Fibroblast of lung (primary cell): ENCODE results near the gene SHISA4. TPM values are rescaled to one million over a fixed set of nuclear protein-coding genes. Genes with fewer than 3 reads are reported as not detected.

Source experiments
- DNase-seq, 2 donors: peaks; one replicate each; pipeline versions ENCODE4 v3.0.0 to v3.0.0-alpha.2; 2010; ENCODE audit warnings: low read depth in 2 of 2
- H2AFZ ChIP-seq: 2 replicates; pipeline ENCODE4 v1.5.1; 2012; ENCODE audit warnings: low read length, control low read depth, inconsistent platforms
- H3K27ac ChIP-seq: 2 replicates; pipeline ENCODE4 v1.5.1; 2011; ENCODE audit warnings: low read length, control low read depth; ENCODE audit not compliant: insufficient read depth
- H3K27me3 ChIP-seq: 2 replicates; pipeline ENCODE4 v1.5.1; 2011; ENCODE audit warnings: mild to moderate bottlenecking, low read length; ENCODE audit not compliant: control insufficient read depth, insufficient read depth
- H3K36me3 ChIP-seq: 2 replicates; pipeline ENCODE4 v1.5.1; 2011; ENCODE audit warnings: low read length; ENCODE audit not compliant: control insufficient read depth, insufficient read depth
- H3K4me1 ChIP-seq: 2 replicates; pipeline ENCODE4 v1.5.1; 2011; ENCODE audit warnings: low read length; ENCODE audit not compliant: control insufficient read depth, insufficient read depth; ENCODE audit errors: extremely low read depth
- H3K4me2 ChIP-seq: 2 replicates; pipeline ENCODE4 v1.5.1; 2011; ENCODE audit warnings: low read length, control low read depth; ENCODE audit not compliant: insufficient read depth; ENCODE audit errors: extremely low read depth
- H3K4me3 ChIP-seq, 4 experiments: fragments of 200-600 bp in 1 of 4; sonication (generic) in 1 of 4; replicated peaks in 1 of 4; 2 replicates each; pipeline ENCODE4 v1.5.1; 2011 to 2016; ENCODE audit warnings: low read length in 4 of 4, low read depth in 3 of 4, mild to moderate bottlenecking in 3 of 4, control low read depth in 2 of 4, inconsistent platforms in 1 of 4, mixed read lengths in 1 of 4; ENCODE audit not compliant: insufficient read depth in 1 of 4; ENCODE audit errors: control extremely low read depth in 1 of 4
- H3K79me2 ChIP-seq: 2 replicates; pipeline ENCODE4 v1.5.1; 2012; ENCODE audit warnings: mild to moderate bottlenecking, low read length, inconsistent platforms; ENCODE audit not compliant: control insufficient read depth, insufficient read depth
- H3K9ac ChIP-seq: 2 replicates; pipeline ENCODE4 v1.5.1; 2011; ENCODE audit warnings: mild to moderate bottlenecking, low read length, control low read depth; ENCODE audit not compliant: insufficient read depth
- H3K9me3 ChIP-seq: 2 replicates; pipeline ENCODE4 v1.5.1; 2012; ENCODE audit warnings: low read depth, low read length; ENCODE audit not compliant: control insufficient read depth, insufficient read depth
- H4K20me1 ChIP-seq: 2 replicates; pipeline ENCODE4 v1.5.1; 2011; ENCODE audit warnings: low read length; ENCODE audit not compliant: control insufficient read depth, insufficient read depth; ENCODE audit errors: extremely low read depth
- EZH2 ChIP-seq: IDR thresholded peaks from 2 replicates; pipeline ENCODE4 v1.5.1; 2012; ENCODE audit warnings: low read length, control low read depth, mild to moderate bottlenecking; ENCODE audit errors: missing control alignments
- polyA plus RNA-seq, 2 donors: library from polyadenylated mRNA; depleted of rRNA in 1 of 2; stranded (reverse) in 1 of 2; unstranded in 1 of 2; fragments of >200 nt; gene quantifications; 2 replicates each; pipeline ENCODE4 v1.2.1, GENCODE V29; 2011 to 2012; ENCODE audit warnings: missing spikeins in 1 of 2
- total RNA-seq: library from RNA; depleted of rRNA; stranded (reverse); fragments of >200 nt; gene quantifications from 2 replicates; pipeline ENCODE4 v1.2.1, GENCODE V29; 2014
- TF ChIP-seq, protein P1 (sequence below), 2 donors: IDR thresholded peaks in 1 of 2; conservative IDR thresholded peaks in 1 of 2; 1 replicate in 1 of 2; 2 replicates in 1 of 2; pipeline ENCODE4 v1.5.1; 2011 to 2012; ENCODE audit warnings: low read length in 2 of 2, control low read depth in 1 of 2, inconsistent platforms in 1 of 2, low read depth in 1 of 2, mild to moderate bottlenecking in 1 of 2

The SHISA4 gene
- total and polyA plus RNA-seq, 2 donors (not counting 1 experiment from before 2014, with no cell fraction given) = 19.0 to 27.1 TPM

DNA sequence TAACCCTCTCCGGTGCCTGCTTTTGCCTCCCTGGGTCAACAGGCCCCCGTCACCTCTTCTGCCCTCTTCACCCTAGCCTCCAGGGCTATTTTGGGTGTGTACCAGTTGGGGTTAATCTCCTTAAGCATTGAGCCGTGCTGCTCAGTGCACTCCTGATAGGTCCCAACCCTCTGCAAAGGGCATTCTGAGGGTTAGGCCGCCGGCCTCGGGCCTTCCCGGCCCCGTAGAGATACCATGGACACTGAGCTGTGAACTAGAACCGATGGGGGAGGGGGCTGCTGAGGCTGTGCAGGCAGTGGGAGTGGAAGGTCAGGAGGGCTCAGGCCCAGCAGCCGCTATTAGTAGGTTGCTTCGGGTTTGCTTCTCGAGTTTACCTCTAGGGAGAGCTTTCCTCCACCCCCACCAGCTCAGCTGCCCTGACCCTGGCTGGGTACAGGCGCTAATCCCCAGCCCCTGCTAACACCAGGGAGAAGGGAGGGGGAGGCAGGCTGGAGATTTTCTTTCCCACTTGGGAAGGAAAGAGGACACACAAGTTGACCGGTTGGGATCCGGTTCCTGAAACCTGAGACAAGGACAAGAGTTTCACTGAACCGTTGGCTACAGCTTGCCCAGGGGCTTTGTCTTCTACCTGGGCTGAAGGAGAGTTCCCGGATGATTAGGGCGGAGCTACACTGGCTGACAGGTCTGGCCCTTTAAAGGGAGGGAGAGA lies 52.9 kb downstream of the SHISA4 start:
- Histone ChIP-seq H4K20me1 (no peaks in the 10 kb centered on the region), H3K9ac (no peak overlapping the region), H3K27ac (no peak overlapping the region), H3K4me2 (no peak overlapping the region), H3K9me3 (no peaks in the 10 kb centered on the region), H3K79me2 (peaks cover 12% of the 10 kb centered on the region), H2AFZ (no peak overlapping the region), H3K4me1 (peaks cover 25% of the 10 kb centered on the region), H3K36me3 (peaks cover 1% of the 10 kb centered on the region), H3K27me3 (no peaks in the 10 kb centered on the region), H3K4me3 (peak overlapping the region in 1 of 4 experiments; percentile 24)
- no peak for TF ChIP-seq EZH2
- TF ChIP-seq, protein P1, sequence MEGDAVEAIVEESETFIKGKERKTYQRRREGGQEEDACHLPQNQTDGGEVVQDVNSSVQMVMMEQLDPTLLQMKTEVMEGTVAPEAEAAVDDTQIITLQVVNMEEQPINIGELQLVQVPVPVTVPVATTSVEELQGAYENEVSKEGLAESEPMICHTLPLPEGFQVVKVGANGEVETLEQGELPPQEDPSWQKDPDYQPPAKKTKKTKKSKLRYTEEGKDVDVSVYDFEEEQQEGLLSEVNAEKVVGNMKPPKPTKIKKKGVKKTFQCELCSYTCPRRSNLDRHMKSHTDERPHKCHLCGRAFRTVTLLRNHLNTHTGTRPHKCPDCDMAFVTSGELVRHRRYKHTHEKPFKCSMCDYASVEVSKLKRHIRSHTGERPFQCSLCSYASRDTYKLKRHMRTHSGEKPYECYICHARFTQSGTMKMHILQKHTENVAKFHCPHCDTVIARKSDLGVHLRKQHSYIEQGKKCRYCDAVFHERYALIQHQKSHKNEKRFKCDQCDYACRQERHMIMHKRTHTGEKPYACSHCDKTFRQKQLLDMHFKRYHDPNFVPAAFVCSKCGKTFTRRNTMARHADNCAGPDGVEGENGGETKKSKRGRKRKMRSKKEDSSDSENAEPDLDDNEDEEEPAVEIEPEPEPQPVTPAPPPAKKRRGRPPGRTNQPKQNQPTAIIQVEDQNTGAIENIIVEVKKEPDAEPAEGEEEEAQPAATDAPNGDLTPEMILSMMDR (conservative IDR thresholded peaks at IDR 0.05 in 1 of 2, IDR thresholded peaks at IDR 0.05 in 1 of 2; ENCODE audit: low read depth in 1 of 2, low read length in 2 of 2) = no peak
- no peak for DNase-seq

DNA sequence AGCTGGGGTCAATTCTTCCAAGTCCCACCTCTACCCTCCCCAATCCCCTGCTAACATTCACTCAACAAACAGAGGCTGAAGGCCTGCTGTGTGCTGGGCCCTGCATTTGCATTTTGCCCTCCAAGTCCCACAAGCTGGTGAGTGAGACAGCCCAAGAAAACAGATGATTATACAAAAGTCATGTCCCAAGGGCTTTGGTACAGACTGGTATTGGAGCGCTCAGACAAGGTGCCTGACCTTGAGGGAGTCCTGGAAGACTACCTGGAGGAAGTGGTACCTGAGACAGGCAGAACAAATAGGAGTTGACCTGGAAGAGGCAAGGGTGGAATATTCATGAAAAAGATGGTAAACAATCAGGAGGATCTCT lies 53.4 kb downstream of the SHISA4 start:
- TF ChIP-seq EZH2 = no peak
- TF ChIP-seq, protein P1 (conservative IDR thresholded peaks at IDR 0.05 in 1 of 2, IDR thresholded peaks at IDR 0.05 in 1 of 2; ENCODE audit: low read depth in 1 of 2, low read length in 2 of 2) = no peak
- Histone ChIP-seq H3K79me2 (peaks cover 12% of the 10 kb centered on the region), H2AFZ (no peak overlapping the region), H4K20me1 (no peaks in the 10 kb centered on the region), H3K4me2 (no peak overlapping the region), H3K4me3 (peak overlapping the region in 1 of 4 experiments; percentile 24), H3K9ac (no peak overlapping the region), H3K27me3 (no peaks in the 10 kb centered on the region), H3K36me3 (peaks cover 1% of the 10 kb centered on the region), H3K4me1 (peaks cover 25% of the 10 kb centered on the region), H3K27ac (no peak overlapping the region), H3K9me3 (no peaks in the 10 kb centered on the region)
- DNase-seq = no peak

Other genes starting within 250 kb of the SHISA4 start
- gene IPO9, start 59.7 kb upstream of the SHISA4 start, total RNA-seq = 19.0 and 28.4 TPM in 2 replicates
- 29.2 and 44.5 TPM in 2 replicates for gene IPO9, start 59.7 kb upstream of the SHISA4 start, polyA plus RNA-seq
- gene LMOD1, start 57.6 kb downstream of the SHISA4 start, total RNA-seq = 20.5 and 36.3 TPM in 2 replicates
- gene LMOD1, start 57.6 kb downstream of the SHISA4 start, polyA plus RNA-seq = 9.7 and 74.9 TPM in 2 replicates
- 41.9 and 47.7 TPM in 2 replicates for gene TIMM17A, start 66.6 kb downstream of the SHISA4 start, total RNA-seq
- gene TIMM17A, start 66.6 kb downstream of the SHISA4 start, polyA plus RNA-seq = 102 and 103 TPM in 2 replicates
- gene RNPEP, start 93.8 kb downstream of the SHISA4 start, total RNA-seq = 43.7 and 77.1 TPM in 2 replicates
- 56.9 and 63.1 TPM in 2 replicates for gene RNPEP, start 93.8 kb downstream of the SHISA4 start, polyA plus RNA-seq
- gene ELF3, start 121.7 kb downstream of the SHISA4 start, total RNA-seq = 0.17 TPM in 1 of 2 replicates, not detected in the other
- 0.06 and 0.12 TPM in 2 replicates for gene ELF3, start 121.7 kb downstream of the SHISA4 start, polyA plus RNA-seq
- not detected in 2 replicates for gene GPR37L1, start 234.0 kb downstream of the SHISA4 start, total RNA-seq
- gene GPR37L1, start 234.0 kb downstream of the SHISA4 start, polyA plus RNA-seq = not detected in 2 replicates